IPS-18c (cell line): ENCODE results near the gene CYRIA.

Experiments
- H3K4me3 ChIP-seq: 2 replicates; pipeline ENCODE4 v1.7.0; 2013; ENCODE audit warnings: low read depth, mild to moderate bottlenecking, low read length, moderate library complexity; ENCODE audit not compliant: insufficient read depth
- H3K9me3 ChIP-seq: one replicate; pipeline ENCODE4 v1.6.1; 2013; ENCODE audit warnings: mild to moderate bottlenecking, low read length, moderate library complexity; ENCODE audit not compliant: control insufficient read depth, insufficient read depth

Gene CYRIA

DNA sequence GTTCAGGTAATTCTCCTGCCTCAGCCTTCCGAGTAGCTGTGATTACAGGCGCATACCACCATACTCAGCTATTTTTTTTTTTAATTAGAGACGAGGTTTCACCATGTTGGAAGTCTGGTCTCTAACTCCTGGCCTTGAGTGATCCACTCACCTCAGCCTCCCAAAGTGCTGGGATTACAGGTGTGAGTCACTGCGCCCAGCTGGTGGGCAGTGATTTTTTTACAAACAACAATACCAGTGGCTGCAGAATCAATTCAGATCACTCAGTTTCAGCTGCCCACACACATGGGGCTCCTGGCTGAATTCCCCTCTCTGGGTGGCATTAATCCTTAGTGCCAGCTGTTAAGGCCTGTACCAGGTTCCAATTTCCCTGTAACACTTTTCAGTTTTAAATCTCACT lies 13.3 kb upstream of the CYRIA start:
- H3K9me3 ChIP-seq = no peaks in the 10 kb centered on the region

DNA sequence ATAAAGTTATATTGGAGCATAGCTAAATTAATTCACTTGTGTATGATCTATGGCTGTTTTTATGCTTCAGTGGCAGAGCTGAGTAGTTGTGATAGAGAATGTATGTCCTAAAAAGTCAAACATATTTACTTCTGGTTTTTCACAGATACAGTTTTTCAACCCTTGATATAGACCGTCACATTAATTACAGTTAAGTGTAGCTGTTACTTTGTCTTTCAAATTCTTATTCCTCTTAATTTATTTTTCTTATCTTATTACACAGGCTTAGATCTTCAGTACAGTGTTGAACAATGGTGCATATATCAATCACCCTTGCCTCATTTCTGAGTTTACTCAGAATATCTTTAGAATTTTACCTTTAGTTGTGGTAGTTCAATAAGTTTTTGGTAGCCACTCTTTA lies 12.2 kb upstream of the CYRIA start:
- Histone ChIP-seq H3K4me3 (no peak overlapping the region), H3K9me3 (no peaks in the 10 kb centered on the region)

More for the DNA sequence above, 13.3 kb upstream of the CYRIA start:
- no peak overlapping the region for H3K4me3 ChIP-seq

DNA sequence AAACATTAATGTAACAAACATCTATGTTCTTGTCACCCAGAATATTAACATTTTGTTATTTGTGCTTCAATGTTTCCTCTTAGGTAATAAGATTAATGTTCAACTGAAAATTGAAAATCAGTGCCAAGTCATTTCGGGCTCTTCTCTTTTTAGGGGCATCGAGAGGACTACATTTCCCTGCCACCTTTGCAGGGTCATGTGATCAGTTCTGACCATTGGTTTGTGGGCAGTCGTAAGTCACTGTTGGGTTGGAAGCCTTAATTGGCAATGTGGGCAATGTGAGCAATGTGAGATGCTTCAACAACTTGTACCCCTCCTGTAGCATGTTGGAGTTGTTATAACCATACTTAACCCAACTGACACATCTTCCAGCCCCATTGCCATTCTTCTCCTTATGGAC lies 10.1 kb upstream of the CYRIA start:
- H3K4me3 ChIP-seq = no peak overlapping the region
- H3K9me3 ChIP-seq = no peaks in the 10 kb centered on the region

- H3K9me3 ChIP-seq = no peaks in the 10 kb centered on the region
- H3K4me3 ChIP-seq = no peak overlapping the region
Measured at GRCh38 chr2:16674154-16674553, 8.5 kb upstream of the CYRIA start.

- Histone ChIP-seq H3K4me3 (no peak overlapping the region), H3K9me3 (no peaks in the 10 kb centered on the region)
Measured at GRCh38 chr2:16671760-16672159, 6.1 kb upstream of the CYRIA start.

- no peak overlapping the region for H3K4me3 ChIP-seq
- no peaks in the 10 kb centered on the region for H3K9me3 ChIP-seq
Measured at GRCh38 chr2:16669388-16669787, 3.8 kb upstream of the CYRIA start.

DNA sequence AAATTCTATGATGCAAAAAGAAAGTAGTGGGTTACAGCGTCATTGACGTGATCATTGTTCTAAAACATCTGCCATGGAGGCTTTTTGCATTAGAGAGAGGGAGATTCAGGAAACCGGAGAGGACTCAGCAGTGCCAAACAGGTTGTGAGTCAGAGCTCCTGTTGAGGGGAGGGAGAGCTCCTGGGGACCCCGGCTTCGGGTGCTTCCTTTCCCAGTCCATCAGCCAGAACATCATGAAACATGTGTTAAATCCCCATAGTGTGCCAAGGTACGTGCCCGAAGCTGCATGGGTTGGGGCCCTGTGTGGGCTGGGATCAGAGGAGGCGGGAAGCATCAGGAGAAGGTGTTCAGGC lies 791 bp upstream of the CYRIA start:
- Histone ChIP-seq H3K4me3 (peak overlapping the region; percentile 71), H3K9me3 (no peaks in the 10 kb centered on the region)

DNA sequence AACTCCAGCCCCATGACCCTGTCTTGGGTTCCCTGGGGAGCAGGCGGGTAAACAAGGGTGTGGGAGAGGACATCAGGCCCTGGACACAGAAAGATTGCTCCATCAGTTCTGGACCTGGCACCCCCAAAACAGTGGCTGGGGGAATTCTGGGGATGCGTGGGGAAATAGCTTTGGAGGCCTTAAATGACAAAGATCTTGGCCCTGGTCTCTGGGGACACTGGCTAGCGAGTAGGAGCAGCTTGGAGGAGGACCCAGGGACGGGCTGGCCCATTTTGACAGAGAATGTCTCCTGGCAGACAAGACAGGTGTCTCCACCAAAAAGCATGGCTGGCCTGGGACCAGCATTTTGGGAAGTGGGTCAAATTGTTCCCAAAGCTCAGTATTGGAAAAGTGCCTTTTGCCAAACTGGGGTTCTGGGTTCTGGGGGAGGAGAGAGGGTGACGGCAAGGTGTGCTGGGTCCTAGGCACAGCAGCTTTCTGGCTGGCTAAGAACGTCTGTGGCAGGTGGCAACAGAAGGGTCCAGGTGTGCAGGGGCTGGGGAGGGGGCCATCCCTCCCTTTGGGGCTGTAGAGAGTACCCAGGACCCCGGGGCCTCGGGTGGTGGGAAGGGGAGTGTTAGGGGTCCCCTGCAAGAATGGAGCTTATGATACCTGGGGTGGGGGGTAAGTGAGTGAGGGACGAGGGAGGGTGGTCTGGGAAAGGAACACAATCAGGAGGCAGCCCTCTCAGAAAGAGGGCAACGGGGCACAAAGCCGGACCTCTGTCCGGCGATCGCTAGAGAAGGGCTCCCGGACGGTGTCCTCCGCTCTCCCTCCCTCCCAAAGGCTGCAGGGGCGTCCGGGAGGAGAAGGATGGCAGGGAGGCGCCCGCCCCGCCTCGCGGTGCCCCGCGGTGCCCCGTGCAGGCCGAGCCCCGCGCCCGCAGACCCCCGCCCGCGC lies 556 bp downstream of the CYRIA start:
- no peaks in the 10 kb centered on the region for H3K9me3 ChIP-seq
- H3K4me3 ChIP-seq = peak overlapping the region; percentile 46; the same call in 1 of the 2 replicates

DNA sequence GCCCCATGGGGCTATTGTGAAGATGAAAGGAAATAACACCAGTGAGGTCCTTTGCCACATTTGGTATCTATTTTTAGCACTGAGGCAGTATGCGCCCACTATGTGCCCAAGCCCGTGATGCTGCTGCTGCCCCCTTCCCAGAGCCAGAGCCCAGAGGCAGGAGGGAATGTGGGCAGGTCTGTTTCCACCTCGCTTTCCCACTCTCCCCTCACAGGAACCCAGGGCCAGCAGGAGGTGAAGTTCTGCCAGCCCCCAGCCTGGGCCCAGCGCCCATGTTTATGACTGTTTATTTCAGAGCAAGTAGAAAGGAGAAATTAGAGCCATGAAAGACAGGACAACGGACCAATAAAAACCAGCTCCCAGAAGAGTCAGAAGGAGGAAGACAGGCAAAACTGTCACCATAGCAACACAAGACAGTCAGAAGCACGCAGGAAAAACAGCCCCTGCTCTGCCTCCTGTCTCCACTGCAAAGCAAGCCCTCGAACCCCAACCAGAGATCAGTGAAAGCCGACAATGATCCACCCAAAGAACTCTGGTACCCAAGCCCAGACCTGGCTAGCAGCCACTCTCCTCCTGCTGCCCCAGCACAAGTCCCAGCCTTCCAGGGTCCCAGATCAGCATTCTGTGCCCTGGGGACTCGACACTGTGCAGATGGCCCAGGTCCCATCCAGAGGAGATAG lies 1.4 kb downstream of the CYRIA start:
- Histone ChIP-seq H3K4me3 (no peak overlapping the region), H3K9me3 (no peaks in the 10 kb centered on the region)

- Histone ChIP-seq H3K9me3 (no peaks in the 10 kb centered on the region), H3K4me3 (no peak overlapping the region)
Measured at GRCh38 chr2:16663121-16663905, 2.3 kb downstream of the CYRIA start.

- no peaks in the 10 kb centered on the region for H3K9me3 ChIP-seq
- H3K4me3 ChIP-seq = no peak overlapping the region
Measured at GRCh38 chr2:16661936-16662839, 3.4 kb downstream of the CYRIA start.

GRCh38 chr2:16661526-16661925 lies 4.1 kb downstream of the CYRIA start:
- H3K4me3 ChIP-seq = no peak overlapping the region
- H3K9me3 ChIP-seq = no peaks in the 10 kb centered on the region

DNA sequence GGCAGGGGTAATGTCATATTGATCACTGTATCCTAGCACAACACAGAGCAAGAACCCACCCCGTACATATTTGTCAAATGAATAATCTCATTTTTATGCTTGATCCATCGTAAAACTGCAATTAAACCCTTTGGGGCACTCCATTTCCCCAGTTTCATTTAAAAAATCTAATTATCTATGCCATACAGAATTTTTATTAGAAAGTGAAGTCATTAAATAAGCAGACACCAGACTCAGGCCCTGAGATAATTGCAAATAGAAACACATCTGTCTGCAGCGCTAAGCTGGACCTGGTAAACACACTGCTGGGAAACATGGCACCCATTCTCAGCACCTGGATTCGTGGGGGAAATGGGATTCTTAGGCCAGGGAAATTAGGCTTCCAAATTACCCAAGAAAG lies 5.1 kb downstream of the CYRIA start:
- H3K4me3 ChIP-seq = no peak overlapping the region
- no peaks in the 10 kb centered on the region for H3K9me3 ChIP-seq

DNA sequence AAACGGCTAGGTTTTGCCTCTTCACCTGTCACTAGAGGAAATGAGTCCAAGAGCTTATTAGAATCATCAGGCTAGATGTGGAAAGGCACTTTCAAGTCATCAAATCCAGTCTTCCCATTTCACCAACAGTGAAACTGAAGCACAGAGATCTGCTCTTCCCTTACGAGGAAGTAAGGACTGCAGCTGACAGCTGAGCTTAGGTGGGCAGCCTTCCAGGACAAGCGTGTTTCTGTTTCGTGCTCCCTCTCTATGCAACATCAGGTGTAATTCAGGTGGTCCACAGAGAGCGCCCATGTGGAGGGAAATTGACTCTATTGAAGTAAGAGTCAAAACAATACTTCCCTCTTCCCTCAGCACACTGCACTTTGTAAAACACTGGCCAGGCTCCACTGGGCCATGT lies 5.5 kb downstream of the CYRIA start:
- no peak overlapping the region for H3K4me3 ChIP-seq
- H3K9me3 ChIP-seq = no peaks in the 10 kb centered on the region

DNA sequence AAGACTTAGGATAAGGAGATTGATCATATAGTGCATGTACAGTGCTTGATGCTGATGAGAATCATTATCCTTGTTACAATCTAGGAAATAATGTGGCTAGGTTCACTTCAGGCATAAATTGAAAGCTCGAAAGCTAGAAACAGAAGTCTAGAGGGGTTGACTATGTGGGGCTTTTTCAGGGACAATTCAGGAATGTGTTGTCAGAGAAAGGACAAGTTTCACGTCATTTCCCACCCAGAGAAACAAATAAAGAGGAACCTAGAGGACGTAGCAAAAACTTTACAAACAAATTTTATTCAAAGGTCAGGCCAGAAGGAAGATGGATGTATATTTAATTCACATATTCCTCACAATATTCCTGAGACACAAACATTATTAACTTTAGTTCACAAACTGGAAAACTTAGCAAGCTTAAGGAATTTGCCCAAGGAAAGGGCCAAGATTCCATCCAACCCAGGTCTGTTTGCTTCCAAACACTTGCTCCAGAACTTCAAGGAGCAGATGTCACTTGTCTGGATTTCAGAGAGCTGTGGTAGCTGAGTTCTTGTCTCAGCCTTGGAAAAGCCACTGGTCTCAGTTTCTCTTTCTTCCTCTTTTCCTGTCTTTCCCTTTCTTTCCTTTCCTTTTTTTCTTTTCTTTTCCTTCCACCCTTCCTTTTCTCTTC lies 7.4 kb downstream of the CYRIA start:
- H3K4me3 ChIP-seq = no peak overlapping the region
- H3K9me3 ChIP-seq = no peaks in the 10 kb centered on the region

DNA sequence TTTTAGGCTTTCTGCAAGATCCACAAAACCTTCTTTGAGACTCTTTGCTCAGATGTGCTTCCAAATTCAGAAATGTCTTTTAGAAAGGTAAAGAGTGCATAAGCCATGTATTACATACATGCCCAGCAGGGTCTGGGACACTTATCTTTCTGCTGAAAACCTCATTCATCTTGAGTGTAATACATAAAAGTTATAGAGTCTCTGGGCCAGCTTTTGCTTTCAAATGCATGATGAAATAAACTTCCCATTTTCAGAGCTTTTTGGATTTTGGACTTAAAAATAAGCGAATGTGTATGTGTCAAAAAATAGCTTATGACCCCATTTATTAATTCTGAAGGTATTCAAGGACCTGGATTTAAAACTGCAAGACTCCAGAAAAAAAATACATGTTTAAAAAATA lies 8.0 kb downstream of the CYRIA start:
- H3K4me3 ChIP-seq = no peak overlapping the region
- no peaks in the 10 kb centered on the region for H3K9me3 ChIP-seq
